Measurements from ENCODE around the gene NOLC1. TPM values are rescaled to one million over a fixed set of nuclear protein-coding genes. Genes with fewer than 3 reads are reported as not detected.

NOLC1 gene
- total RNA-seq, 1 donor from 2014 or later = 48.2 TPM

DNA sequence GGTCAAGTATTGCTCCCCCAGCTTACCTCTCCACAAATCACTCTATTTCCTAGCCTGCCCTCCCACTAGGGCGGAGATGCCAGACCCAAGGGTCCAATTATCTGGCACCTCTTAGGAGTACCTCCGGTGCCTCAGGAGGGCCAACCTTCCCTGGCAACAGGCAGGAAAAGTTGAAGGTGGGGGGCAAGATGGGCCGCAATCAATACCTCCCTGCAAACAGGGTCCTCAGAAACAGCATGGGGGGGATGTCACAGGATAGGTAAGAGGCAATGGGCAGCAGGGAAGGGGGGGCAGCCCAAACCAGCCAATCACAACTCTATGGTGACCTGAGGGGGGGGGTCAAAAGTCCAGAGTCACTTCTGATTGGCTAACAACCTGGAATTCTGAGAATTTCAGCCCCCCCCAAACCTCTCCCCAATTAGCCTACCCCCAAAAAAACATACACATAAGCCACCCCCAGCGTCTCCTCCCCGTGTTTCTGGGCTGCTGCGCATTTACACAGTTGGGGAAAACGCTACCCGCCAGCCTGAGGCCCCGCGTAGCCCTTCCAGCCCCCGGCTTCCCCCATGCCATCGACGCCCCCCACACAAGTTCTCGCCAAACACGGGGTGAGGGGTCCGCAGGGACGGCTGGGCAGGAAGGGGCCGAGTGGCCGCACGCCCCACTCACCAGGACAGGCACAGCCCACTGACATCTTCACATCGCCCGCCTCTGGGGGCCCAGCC, 32.6 kb upstream of the NOLC1 start:
- no peaks in the 10 kb centered on the region for H3K9me3 Mint-ChIP-seq (ENCODE audit: unreplicated experiment)
- TF ChIP-seq CTCF (IDR thresholded peaks at IDR 0.05) = no peak
- H3K27ac Mint-ChIP-seq (ENCODE audit: unreplicated experiment) = peak overlapping the region; percentile 94
- H3K4me3 Mint-ChIP-seq (ENCODE audit: unreplicated experiment) = peak overlapping the region; percentile 83
- DNase-seq (ENCODE audit: extremely low spot score, unreplicated experiment) = no peak
- peaks cover 57% of the 10 kb centered on the region for H3K4me1 Mint-ChIP-seq (ENCODE audit: unreplicated experiment)
- no peaks in the 10 kb centered on the region for H3K36me3 Mint-ChIP-seq (ENCODE audit: unreplicated experiment)
- no peaks in the 10 kb centered on the region for H3K27me3 Mint-ChIP-seq (ENCODE audit: unreplicated experiment)

- Mint-ChIP-seq H3K9me3 (ENCODE audit: unreplicated experiment) (no peaks in the 10 kb centered on the region), H3K4me3 (ENCODE audit: unreplicated experiment) (peak within 1 kb of the TSS; percentile 83), H3K4me1 (ENCODE audit: unreplicated experiment) (peaks cover 50% of the 10 kb centered on the region), H3K27ac (ENCODE audit: unreplicated experiment) (peak within 1 kb of the TSS; percentile 94), H3K36me3 (ENCODE audit: unreplicated experiment) (no peaks in the 10 kb centered on the region), H3K27me3 (ENCODE audit: unreplicated experiment) (no peaks in the 10 kb centered on the region)
- TF ChIP-seq CTCF (IDR thresholded peaks at IDR 0.05) = peak; percentile 9
- peak; percentile 91 for DNase-seq (ENCODE audit: extremely low spot score, unreplicated experiment)
Measured at GRCh38 chr10:102120142-102120990, 31.8 kb upstream of the NOLC1 start, which contains the start of gene LDB1. LDB1 (minus strand) TSS chr10:102120368; CDS start chr10:102120110, 258 bp downstream.

DNA sequence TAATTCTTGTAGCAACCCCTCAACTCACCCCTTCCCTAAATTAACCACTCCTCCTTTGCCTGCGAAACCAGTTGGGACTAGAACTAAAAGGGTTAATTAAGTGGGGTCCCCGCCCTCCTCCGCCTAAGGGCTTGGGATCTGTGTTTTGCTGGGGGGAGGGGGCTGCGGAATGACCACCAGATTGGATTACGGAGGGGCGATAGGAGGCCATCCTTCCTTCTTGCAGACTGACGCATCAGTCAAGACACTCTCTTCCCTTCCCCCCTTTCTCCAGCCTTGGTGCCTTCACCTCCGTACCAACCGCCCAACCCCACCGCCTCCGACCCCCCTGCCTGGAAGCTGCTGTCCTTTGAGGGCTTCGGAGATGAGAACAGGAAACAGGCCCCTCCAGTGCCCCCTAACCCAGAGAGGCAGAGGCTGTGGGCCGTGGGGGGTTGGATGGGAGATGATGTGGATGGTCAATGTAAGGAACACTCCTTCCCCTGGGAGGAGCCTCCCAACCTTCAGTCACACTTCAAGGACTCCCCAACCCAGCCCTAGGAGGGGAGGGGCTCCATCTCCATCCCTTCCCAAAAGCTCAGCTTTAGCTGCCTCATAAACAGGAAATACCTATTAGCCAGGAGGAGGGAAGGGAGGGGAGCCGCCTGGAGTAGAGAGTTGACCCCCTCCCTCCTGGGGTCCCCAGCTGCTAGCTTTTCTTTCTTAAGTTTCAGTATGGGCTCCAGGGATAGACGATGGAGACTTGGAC, 31.0 kb upstream of the NOLC1 start:
- peak overlapping the region; percentile 91 for H3K27ac Mint-ChIP-seq (ENCODE audit: unreplicated experiment)
- H3K9me3 Mint-ChIP-seq (ENCODE audit: unreplicated experiment) = no peaks in the 10 kb centered on the region
- DNase-seq (ENCODE audit: extremely low spot score, unreplicated experiment) = no peak
- H3K36me3 Mint-ChIP-seq (ENCODE audit: unreplicated experiment) = no peaks in the 10 kb centered on the region
- H3K4me3 Mint-ChIP-seq (ENCODE audit: unreplicated experiment) = peak overlapping the region; percentile 82
- H3K27me3 Mint-ChIP-seq (ENCODE audit: unreplicated experiment) = no peaks in the 10 kb centered on the region
- no peak for TF ChIP-seq CTCF (IDR thresholded peaks at IDR 0.05)
- peaks cover 42% of the 10 kb centered on the region for H3K4me1 Mint-ChIP-seq (ENCODE audit: unreplicated experiment)

DNA sequence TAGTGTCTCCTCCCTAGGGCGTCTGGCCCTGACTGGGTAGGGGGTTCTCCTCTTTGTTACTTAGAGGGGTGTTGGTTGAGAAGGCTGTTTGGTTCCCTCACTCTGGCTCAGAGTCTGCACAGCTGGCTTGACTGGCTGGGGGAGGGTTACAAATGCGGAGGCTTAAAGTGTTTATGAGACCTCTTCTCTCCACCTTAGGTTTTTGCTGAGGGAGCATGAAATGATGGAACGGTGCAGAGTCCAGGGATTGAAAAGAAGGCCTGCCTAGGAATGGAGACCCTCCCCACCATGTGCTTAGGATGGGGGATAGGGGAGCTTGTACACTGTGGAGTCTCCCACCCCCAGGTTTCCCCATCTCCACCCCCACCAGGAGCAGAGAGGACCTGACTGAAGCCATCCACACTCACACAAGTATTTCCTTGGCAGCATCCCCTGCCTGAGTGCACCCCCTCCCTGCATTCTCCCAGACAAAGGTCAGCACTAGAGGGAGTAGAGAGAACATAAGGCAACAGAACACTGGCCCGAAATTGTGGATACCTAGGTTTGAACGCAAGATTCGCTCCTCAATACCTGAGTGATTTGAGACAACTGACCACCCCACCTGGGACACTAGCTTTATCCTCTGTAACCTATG, 30.3 kb upstream of the NOLC1 start:
- Mint-ChIP-seq H3K27me3 (ENCODE audit: unreplicated experiment) (no peaks in the 10 kb centered on the region), H3K4me1 (ENCODE audit: unreplicated experiment) (peaks cover 35% of the 10 kb centered on the region), H3K36me3 (ENCODE audit: unreplicated experiment) (no peaks in the 10 kb centered on the region), H3K4me3 (ENCODE audit: unreplicated experiment) (peak overlapping the region; percentile 82), H3K9me3 (ENCODE audit: unreplicated experiment) (no peaks in the 10 kb centered on the region), H3K27ac (ENCODE audit: unreplicated experiment) (peak overlapping the region; percentile 91)
- no peak for DNase-seq (ENCODE audit: extremely low spot score, unreplicated experiment)
- no peak for TF ChIP-seq CTCF (IDR thresholded peaks at IDR 0.05)

All from osteocyte (in vitro differentiated cells).